Suppressor macrophage treated with lipopolysaccharide for 1 hour (primary cell): ENCODE measurements around the gene AICDA.
"Not testable (repeated sequence)": the region's sequence is repeated elsewhere in the genome, so short reads cannot be mapped to it uniquely, and the experiment has no call there.

Experiments used
- DNase-seq, 3 donors: peaks; one replicate each; pipeline ENCODE4 v3.0.0-alpha.2; 2020 to 2022

Gene AICDA

DNA sequence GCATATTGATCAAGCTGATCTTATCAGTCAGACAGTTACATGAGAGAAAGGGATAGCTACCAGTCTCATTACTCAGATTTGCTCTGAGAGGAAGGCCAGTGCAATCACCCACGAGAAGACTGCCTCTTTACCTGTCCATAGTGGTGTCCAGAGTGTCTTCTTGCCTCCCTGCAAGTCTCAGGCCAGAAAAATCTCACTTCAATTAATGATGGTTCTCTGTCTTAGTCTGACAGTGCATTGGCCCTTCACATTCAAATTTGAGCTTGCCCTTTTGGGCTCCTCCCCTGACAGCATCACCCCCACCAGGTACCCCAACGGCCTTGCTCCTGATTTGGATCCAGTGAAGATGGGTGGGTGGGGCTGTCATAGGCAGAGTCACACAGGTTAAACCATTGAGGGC lies at the start of gene AICDA:
TSS of gene AICDA (minus strand) at position 231 of the 400 bp plus-strand sequence. CDS start at position 139, 92 bp downstream.
- no peak for DNase-seq

GRCh38 chr12:8661751-8662150 lies 49.1 kb upstream of the AICDA start:
- no peak for DNase-seq

GRCh38 chr12:8661016-8661415 lies 48.4 kb upstream of the AICDA start:
- DNase-seq: no peak

GRCh38 chr12:8658346-8658745 lies 45.7 kb upstream of the AICDA start:
- DNase-seq: no peak

DNA sequence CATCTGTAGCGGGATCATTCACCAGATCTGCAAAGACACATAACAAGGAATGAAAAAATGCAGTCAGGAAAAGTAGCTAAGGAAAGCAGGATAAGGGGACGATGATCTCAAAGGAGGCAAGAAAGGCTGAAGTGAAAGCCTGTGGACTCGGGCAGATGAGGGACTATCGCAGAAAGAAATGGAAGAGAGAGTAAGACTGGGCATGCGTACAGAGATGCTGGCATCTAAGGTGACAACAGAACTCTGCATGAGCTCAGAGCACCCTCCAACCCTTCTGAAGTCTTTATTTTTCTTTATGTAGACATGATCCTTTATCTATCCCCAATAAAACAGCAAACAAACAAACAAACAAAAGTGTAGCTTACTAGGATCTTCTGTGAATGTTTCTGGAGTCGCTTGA lies 42.8 kb upstream of the AICDA start:
- DNase-seq: no peak

- no peak for DNase-seq
Measured at GRCh38 chr12:8648576-8649205, 36.0 kb upstream of the AICDA start.

DNA sequence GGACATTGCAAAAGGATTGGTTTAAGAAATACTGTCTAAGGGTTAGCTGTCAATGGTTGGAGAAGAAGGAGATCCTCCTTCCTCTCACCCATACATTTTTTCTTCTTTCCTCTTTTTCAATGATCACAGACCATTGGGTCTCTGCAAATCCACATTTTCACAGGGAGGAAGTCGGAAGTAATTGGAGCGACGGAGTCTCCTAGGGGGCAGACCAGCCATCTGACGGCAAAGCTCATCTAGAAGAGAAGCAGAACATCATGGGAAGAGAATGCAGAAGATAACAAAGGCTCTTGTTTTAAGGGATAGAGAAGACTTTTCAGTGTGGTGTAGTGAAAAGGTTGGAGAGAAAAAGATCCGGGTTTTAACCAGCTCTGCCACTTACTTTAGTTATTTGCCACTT lies 35.3 kb upstream of the AICDA start:
- no peak for DNase-seq

- DNase-seq: peak; percentile 37 to 71 (median 62)
Measured at GRCh38 chr12:8644345-8645248, 31.9 kb upstream of the AICDA start.

- DNase-seq: no peak
Measured at GRCh38 chr12:8642775-8643174, 30.1 kb upstream of the AICDA start.

GRCh38 chr12:8639936-8640335 lies 27.3 kb upstream of the AICDA start:
- DNase-seq: no peak

GRCh38 chr12:8638951-8639350 lies 26.3 kb upstream of the AICDA start:
- DNase-seq: no peak

GRCh38 chr12:8637666-8638065 lies 25.0 kb upstream of the AICDA start:
- no peak for DNase-seq

DNA sequence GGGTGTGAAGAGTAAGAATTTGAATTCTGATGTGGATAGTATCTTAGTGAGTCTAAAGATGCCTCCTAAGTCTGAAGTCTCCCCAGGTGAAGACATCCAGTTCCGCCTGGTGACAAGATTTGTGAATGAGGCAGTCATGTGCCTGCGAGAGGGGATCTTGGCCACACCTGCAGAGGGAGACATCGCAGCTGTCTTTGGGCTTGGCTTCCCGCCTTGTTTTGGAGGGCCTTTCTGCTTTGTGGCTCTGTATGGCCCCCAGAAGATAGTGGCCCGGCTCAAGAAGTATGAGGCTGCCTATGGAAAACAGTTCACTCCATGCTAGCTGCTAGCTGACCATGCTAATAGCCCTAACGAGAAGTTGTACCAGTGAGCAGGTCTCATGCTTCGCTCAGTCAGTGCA lies 24.6 kb upstream of the AICDA start:
- DNase-seq: no peak

DNA sequence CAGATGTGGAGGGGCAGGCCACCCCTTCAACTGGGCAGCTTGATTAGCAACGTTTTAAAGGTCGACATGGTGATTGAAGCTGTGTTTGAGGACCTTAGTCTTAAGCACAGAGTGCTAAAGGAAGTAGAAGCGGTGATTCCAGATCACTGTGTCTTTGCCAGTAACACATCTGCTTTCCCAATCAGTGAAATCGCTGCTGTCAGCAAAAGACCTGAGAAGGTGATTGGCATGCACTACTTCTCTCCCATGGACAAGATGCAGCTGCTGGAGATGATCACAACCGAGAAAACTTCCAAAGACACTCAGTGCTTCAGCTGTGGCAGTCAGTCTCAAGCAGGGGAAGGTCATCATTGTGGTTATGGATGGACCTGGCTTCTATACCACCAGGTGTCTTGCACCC lies 23.9 kb upstream of the AICDA start:
- no peak for DNase-seq

- DNase-seq: not testable (repeated sequence)
Measured at GRCh38 chr12:8636007-8636346, 23.3 kb upstream of the AICDA start.

- not testable (repeated sequence) for DNase-seq
Measured at GRCh38 chr12:8635342-8636006, 22.8 kb upstream of the AICDA start.

DNA sequence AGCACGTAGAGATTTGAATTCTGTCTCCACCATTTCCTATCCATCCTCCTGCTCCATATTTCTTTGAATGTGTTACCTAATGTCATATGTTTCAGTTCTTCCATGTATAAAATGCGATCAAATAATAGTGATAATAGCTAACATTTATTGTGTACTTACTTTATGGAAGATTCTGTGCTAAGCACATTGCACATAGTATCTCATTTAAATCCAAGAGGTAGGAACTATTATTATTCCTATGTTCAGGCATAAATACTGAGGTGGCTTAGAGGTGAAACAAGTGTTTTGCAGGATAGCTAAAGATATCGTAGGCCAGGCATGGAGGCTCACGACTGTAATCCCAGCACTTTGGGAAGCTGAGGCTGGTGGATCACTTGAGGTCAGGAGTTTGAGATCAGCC lies 17.5 kb upstream of the AICDA start:
- no peak for DNase-seq

GRCh38 chr12:8629486-8630033 lies 16.9 kb upstream of the AICDA start:
- DNase-seq: peak; percentile 87 to 90 (median 87)

DNA sequence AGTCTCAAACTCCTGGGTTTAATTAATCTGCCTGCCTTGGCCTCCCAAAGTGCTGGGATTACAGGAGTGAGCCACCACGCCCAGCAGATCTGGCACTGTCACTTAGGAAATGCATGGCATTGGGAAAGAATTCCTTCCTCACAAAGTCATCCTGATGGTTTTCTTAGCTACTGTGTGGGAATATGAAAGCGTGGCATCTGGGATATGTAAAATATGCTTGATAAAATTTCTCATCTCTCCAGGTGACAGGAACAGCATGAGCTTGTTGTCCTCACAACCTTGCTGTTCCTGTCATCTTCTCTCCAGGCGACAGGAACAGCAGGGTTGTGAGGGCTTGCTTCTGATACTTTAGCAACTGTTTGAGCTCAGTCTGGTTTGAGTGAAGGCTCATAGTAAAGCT lies 16.1 kb upstream of the AICDA start:
- no peak for DNase-seq

- DNase-seq: not testable (repeated sequence)
Measured at GRCh38 chr12:8624750-8625149, 12.1 kb upstream of the AICDA start.

DNA sequence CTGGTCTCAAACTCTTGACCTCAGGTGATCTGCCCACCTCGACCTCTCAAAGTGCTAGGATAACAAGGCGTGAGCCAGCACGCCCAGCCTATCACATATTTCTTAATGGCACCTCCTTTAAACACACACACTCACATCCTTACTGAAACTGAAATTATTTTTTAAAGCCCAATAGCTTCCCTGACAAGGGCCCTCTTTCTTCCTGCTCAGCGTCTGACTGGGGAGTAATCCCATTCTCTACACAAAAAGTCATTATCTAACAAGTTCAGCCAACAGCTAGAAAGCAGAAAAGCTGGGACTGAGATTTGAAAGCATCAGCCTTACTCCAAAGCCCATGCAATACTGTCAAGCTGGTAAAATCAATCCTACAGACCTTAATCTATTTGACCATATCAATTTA lies 10.0 kb upstream of the AICDA start:
- no peak for DNase-seq

- no peak for DNase-seq
Measured at GRCh38 chr12:8615206-8615605, 2.5 kb upstream of the AICDA start.

DNA sequence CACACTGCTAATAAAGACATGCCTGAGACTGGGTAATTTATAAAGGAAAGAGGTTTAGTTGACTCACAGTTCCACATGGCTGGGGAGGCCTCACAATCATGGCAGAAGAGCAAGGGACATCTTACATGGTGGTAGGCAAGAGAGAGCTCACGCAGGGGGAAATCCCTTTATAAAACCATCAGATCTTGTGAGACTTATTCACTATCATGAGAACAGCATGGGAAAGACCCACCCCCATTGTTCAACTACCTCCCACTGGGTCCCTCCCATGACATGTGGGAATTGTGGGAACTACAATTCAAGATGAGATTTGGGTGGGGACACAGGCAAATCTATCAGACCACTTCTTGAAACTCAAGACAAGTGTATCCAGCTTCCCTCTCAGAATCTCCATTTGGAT lies 1.2 kb upstream of the AICDA start:
- peak; percentile 47 to 68 (median 66) for DNase-seq
